Epithelial cell of esophagus (primary cell): ENCODE measurements around the gene RAB11FIP2.

ENCODE experiments used
- DNase-seq: peaks from one replicate; pipeline ENCODE4 v3.0.0; 2010; ENCODE audit warnings: low read depth
- H3K4me3 ChIP-seq: 2 replicates; pipeline ENCODE4 v1.5.1; 2011; ENCODE audit warnings: mild to moderate bottlenecking, low read length, control low read depth
- CTCF ChIP-seq: IDR thresholded peaks from 2 replicates; pipeline ENCODE4 v1.5.1; 2011; ENCODE audit warnings: low read depth, mild to moderate bottlenecking, low read length, control low read depth, inconsistent platforms; ENCODE audit not compliant: insufficient read depth; ENCODE audit errors: missing control alignments

RAB11FIP2 gene

GRCh38 chr10:118045837-118046394 is 825 bp downstream of the RAB11FIP2 start:
- peak; percentile 38 for DNase-seq
- no peak for TF ChIP-seq CTCF
- H3K4me3 ChIP-seq, result peak overlapping the region; percentile 68

GRCh38 chr10:118045158-118045836 is 1.4 kb downstream of the RAB11FIP2 start:
- TF ChIP-seq CTCF, result no peak
- no peak for DNase-seq
- H3K4me3 ChIP-seq, result peak overlapping the region; percentile 68

GRCh38 chr10:118042827-118043242 is 3.9 kb downstream of the RAB11FIP2 start:
- no peak overlapping the region for H3K4me3 ChIP-seq
- no peak for TF ChIP-seq CTCF
- DNase-seq, result no peak

GRCh38 chr10:118042336-118042735 is 4.4 kb downstream of the RAB11FIP2 start:
- no peak for TF ChIP-seq CTCF
- no peak for DNase-seq
- no peak overlapping the region for H3K4me3 ChIP-seq

GRCh38 chr10:118041316-118041715 is 5.4 kb downstream of the RAB11FIP2 start:
- no peak for TF ChIP-seq CTCF
- H3K4me3 ChIP-seq, result no peak overlapping the region
- no peak for DNase-seq

GRCh38 chr10:118036281-118036875 is 10.4 kb downstream of the RAB11FIP2 start:
- TF ChIP-seq CTCF, result no peak
- H3K4me3 ChIP-seq, result no peak overlapping the region
- DNase-seq, result no peak
